Thyroid gland (tissue), 4 donors: ENCODE measurements around the gene NDUFA3. TPM values are rescaled to one million over a fixed set of nuclear protein-coding genes. Genes with fewer than 3 reads are reported as not detected.

Experiments used
- DNase-seq, 2 donors: peaks; one replicate each; pipeline ENCODE4 v3.0.0-alpha.2; 2019
- H3K27ac ChIP-seq, 3 donors: fragments of 200-600 bp; sonication (generic); 1 replicate in 2 of 3; 2 replicates in 1 of 3; pipeline ENCODE4 v1.5.1; 2016 to 2019; ENCODE audit warnings: mild to moderate bottlenecking in 1 of 3, moderate library complexity in 1 of 3
- H3K27me3 ChIP-seq: fragments of 200-600 bp; sonication (generic); one replicate; pipeline ENCODE4 v1.5.1; 2019
- H3K36me3 ChIP-seq, 2 donors: fragments of 200-600 bp; sonication (generic); one replicate each; pipeline ENCODE4 v1.5.1; 2016 to 2019
- H3K4me1 ChIP-seq, 2 donors: fragments of 200-600 bp; sonication (generic); one replicate each; pipeline ENCODE4 v1.5.1; 2017 to 2019
- H3K4me3 ChIP-seq, 3 donors: fragments of 200-600 bp; sonication (generic); replicated peaks in 1 of 3; 1 replicate in 2 of 3; 2 replicates in 1 of 3; pipeline ENCODE4 v1.5.1; 2016; ENCODE audit warnings: mild to moderate bottlenecking in 1 of 3
- H3K9me3 ChIP-seq: fragments of 200-600 bp; sonication (generic); one replicate; pipeline ENCODE4 v1.5.1; 2017
- CTCF ChIP-seq, 6 experiments: fragments of 200-600 bp in 3 of 6; fragments of 450-650 bp in 3 of 6; sonication (generic) in 3 of 6; IDR thresholded peaks; one replicate each; pipeline ENCODE4 v1.5.1; 2016 to 2019; ENCODE audit warnings: antibody characterized with exemption in 6 of 6, mild to moderate bottlenecking in 2 of 6, inconsistent platforms in 1 of 6, moderate library complexity in 1 of 6
- POLR2A ChIP-seq, 2 donors: fragments of 450-650 bp; IDR thresholded peaks; one replicate each; pipeline ENCODE4 v1.6.1; 2017; ENCODE audit warnings: antibody characterized with exemption in 2 of 2, mild to moderate bottlenecking in 2 of 2, moderate library complexity in 1 of 2
- WGBS, 2 donors: methylation state at CpG; one replicate each; pipeline ENCODE4 v1.1.5; 2017; 5-methylcytosine and 5-hydroxymethylcytosine counted together
- intact Hi-C: fragments of 100-400 bp; cut with DNase I; formaldehyde crosslinking; loops from one replicate; pipeline ENCODE4 v1.15.1; 2023
- total RNA-seq, 4 donors: library from RNA; depleted of rRNA; stranded (reverse); fragments of >200 nt; gene quantifications; one replicate each; pipeline ENCODE4 v1.2.3, GENCODE V29; 2016

The NDUFA3 gene
- 100 to 1,000 TPM in 1 of 4 donors, 10 to 100 TPM in 3; 17.7 to 100 (median 52.7) TPM for total RNA-seq

DNA sequence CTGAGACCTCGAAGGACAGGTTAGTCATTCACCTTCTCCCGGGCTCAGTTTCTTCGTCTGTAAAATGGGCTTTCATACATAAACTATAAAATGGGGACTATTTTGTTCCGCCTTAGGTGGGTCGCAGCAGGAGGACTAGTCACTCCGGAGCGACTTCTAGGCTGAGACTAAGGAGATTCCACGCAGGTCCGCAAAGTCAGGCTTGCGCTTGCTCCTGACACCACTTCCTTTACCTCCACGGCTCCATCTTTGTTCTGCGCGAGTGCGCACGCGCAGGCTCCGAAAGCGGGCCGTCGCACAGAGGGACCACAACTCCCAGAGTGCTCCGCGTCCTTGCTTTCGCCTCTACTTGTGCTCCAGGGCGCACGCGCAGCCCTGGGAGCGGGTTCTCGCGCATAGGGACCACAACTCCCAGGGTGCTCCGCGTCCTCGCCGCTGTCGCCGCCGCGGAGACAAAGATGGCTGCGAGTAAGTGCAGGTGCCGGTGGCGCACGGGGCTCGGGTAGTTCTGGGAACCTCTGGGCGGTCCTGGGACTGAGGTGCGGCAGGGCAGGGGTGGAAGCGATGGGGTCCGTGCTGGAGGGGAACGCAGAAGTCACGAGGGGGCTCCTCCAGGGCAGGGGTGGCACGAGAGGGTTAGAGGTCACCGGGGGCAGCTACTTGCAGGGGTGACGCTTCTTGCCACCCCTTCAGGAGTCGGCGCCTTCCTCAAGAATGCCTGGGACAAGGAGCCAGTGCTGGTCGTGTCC, at the start of gene NDUFA3:
Gene NDUFA3, plus strand, starts transcription at position 435 of the 749 bp plus-strand sequence. Its CDS starts 24 bp downstream, at position 459.
- intact Hi-C loops = no loop called here

DNA sequence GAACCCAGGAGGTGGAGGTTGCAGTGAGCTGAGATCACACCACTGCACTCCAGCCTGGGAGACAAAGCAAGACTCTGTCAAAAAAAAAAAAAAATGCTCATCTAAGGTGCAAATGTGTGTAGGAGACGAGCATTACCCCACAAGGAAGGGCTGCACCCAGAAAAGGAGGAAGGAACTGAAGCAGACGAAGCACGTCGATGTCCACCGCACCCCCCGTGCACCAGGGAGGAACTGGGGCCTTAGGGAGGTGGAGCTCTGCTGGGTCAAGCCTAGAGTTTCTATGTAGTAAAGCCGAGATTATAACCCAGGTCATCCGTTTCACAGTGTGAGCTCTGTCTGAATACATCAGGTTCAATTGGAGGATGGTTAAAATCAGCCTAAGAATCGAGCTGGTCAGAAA, 40.0 kb upstream of the NDUFA3 start:
- TF ChIP-seq CTCF (IDR thresholded peaks at IDR 0.05) (no peak), POLR2A (IDR thresholded peaks at IDR 0.05) (no peak)
- intact Hi-C loops = no loop called here
- DNase-seq = no peak
- H3K36me3 ChIP-seq = no peaks in the 10 kb centered on the region
- H3K4me3 ChIP-seq = no peak overlapping the region
- WGBS, 2 donors = 63 to 75% methylated on average over 9 of the region's 9 CpGs
- H3K9me3 ChIP-seq = no peaks in the 10 kb centered on the region
- H3K27ac ChIP-seq = no peak overlapping the region
- no peaks in the 10 kb centered on the region for H3K27me3 ChIP-seq
- H3K4me1 ChIP-seq = no peaks in the 10 kb centered on the region

More for the DNA sequence above, at the start of gene NDUFA3:
- no peaks in the 10 kb centered on the region for H3K27me3 ChIP-seq
- WGBS, 2 donors = 2 to 10% methylated on average over 17 to 44 of the region's 54 CpGs
- peak within 1 kb of the TSS; percentile 34 to 64 (median 57) for H3K4me3 ChIP-seq
- H3K9me3 ChIP-seq = no peaks in the 10 kb centered on the region
- peak in 1 of 2 donors; percentile 59 for TF ChIP-seq POLR2A (IDR thresholded peaks at IDR 0.05)
- TF ChIP-seq CTCF (IDR thresholded peaks at IDR 0.05) = no peak
- peaks cover 6 to 16% of the 10 kb centered on the region in 2 donors for H3K36me3 ChIP-seq
- H3K4me1 ChIP-seq = peaks cover 7 to 10% of the 10 kb centered on the region in 2 donors
- DNase-seq = peak; percentile 98 to 99
- peak within 1 kb of the TSS in 1 of 3 donors; percentile 60 for H3K27ac ChIP-seq

GRCh38 chr19:54063350-54064116, 39.1 kb upstream of the NDUFA3 start, which contains the start of gene VSTM1:
VSTM1 (minus strand) TSS chr19:54063897; CDS start chr19:54063777, 120 bp downstream.
- H3K27ac ChIP-seq = no peak within 1 kb of the TSS
- intact Hi-C loops = no loop called here
- H3K36me3 ChIP-seq = no peaks in the 10 kb centered on the region
- TF ChIP-seq CTCF (IDR thresholded peaks at IDR 0.05) = no peak
- TF ChIP-seq POLR2A (IDR thresholded peaks at IDR 0.05) = no peak
- no peaks in the 10 kb centered on the region for H3K4me1 ChIP-seq
- no peaks in the 10 kb centered on the region for H3K27me3 ChIP-seq
- no peaks in the 10 kb centered on the region for H3K9me3 ChIP-seq
- DNase-seq = no peak
- 82 to 86% methylated on average over 34 of the region's 34 CpGs for WGBS, 2 donors
- no peak within 1 kb of the TSS for H3K4me3 ChIP-seq

- Histone ChIP-seq H3K27ac (no peak overlapping the region), H3K36me3 (no peaks in the 10 kb centered on the region), H3K9me3 (no peaks in the 10 kb centered on the region), H3K27me3 (no peaks in the 10 kb centered on the region), H3K4me3 (no peak overlapping the region), H3K4me1 (no peaks in the 10 kb centered on the region)
- WGBS, 2 donors = 62 to 75% methylated on average over 5 of the region's 5 CpGs
- TF ChIP-seq POLR2A (IDR thresholded peaks at IDR 0.05) (no peak), CTCF (IDR thresholded peaks at IDR 0.05) (no peak)
- intact Hi-C loops = no loop called here
- DNase-seq = no peak
These were observed 33.2 kb upstream of the NDUFA3 start for GRCh38 chr19:54069470-54069869.
